GM19193 (cell line): ENCODE measurements around the gene SKIC3.

Experiments used
- POLR2A ChIP-seq: IDR thresholded peaks from 4 replicates; pipeline ENCODE4 v1.6.1; 2011; ENCODE audit not compliant: insufficient read depth, insufficient read length; ENCODE audit errors: extremely low read depth

SKIC3 gene

GRCh38 chr5:95554647-95555548 is at the start of gene SKIC3, which contains the start of gene ARSK:
SKIC3 (minus strand) TSS chr5:95554977; CDS start chr5:95547150, 7,827 bp downstream.
ARSK (plus strand) TSS chr5:95555101; CDS start chr5:95555279, 178 bp downstream.
- peak; percentile 64 for TF ChIP-seq POLR2A

GRCh38 chr5:95600557-95600956 is 45.8 kb upstream of the SKIC3 start:
- TF ChIP-seq POLR2A: no peak

- TF ChIP-seq POLR2A: no peak
Observed at GRCh38 chr5:95599252-95599651, 44.5 kb upstream of the SKIC3 start.

GRCh38 chr5:95595289-95595931 is 40.6 kb upstream of the SKIC3 start:
- no peak for TF ChIP-seq POLR2A

- no peak for TF ChIP-seq POLR2A
Observed at GRCh38 chr5:95591490-95591901, 36.7 kb upstream of the SKIC3 start.

- no peak for TF ChIP-seq POLR2A
Observed at GRCh38 chr5:95590880-95591279, 36.1 kb upstream of the SKIC3 start.

- no peak for TF ChIP-seq POLR2A
Observed at GRCh38 chr5:95583992-95584391, 29.2 kb upstream of the SKIC3 start.

- no peak for TF ChIP-seq POLR2A
Observed at GRCh38 chr5:95581576-95581975, 26.8 kb upstream of the SKIC3 start.

- TF ChIP-seq POLR2A: no peak
Observed at GRCh38 chr5:95572016-95572415, 17.2 kb upstream of the SKIC3 start.

- no peak for TF ChIP-seq POLR2A
Observed at GRCh38 chr5:95565280-95565920, 10.6 kb upstream of the SKIC3 start.

- TF ChIP-seq POLR2A: no peak
Observed at GRCh38 chr5:95564450-95564849, 9.7 kb upstream of the SKIC3 start.

GRCh38 chr5:95563367-95563766 is 8.6 kb upstream of the SKIC3 start:
- no peak for TF ChIP-seq POLR2A

- TF ChIP-seq POLR2A: no peak
Observed at GRCh38 chr5:95562282-95562681, 7.5 kb upstream of the SKIC3 start.

GRCh38 chr5:95557841-95558240 is 3.1 kb upstream of the SKIC3 start:
- no peak for TF ChIP-seq POLR2A

GRCh38 chr5:95555553-95555952 is 776 bp upstream of the SKIC3 start:
- no peak for TF ChIP-seq POLR2A
